IMR-90 (cell line): ENCODE results near the gene ACSM3. TPM values are rescaled to one million over a fixed set of nuclear protein-coding genes. Genes with fewer than 3 reads are reported as not detected.

Source experiments
- ATAC-seq: fragments of 200-7000 bp; cut with Tn5 transposase; 2 replicates; pipeline ENCODE4 v1.9.1; 2020; ENCODE audit warnings: low read depth, mild to moderate bottlenecking, moderate library complexity
- BruUV-seq: library from RNA; stranded (reverse); fragments of 400-500 nt; replicated peaks from 2 replicates; lab custom pipeline; 2021; lab: Mats Ljungman, UMichigan
- CTCF ChIA-PET: fragments of 300-600 bp; formaldehyde crosslinking; extraction: SDS; loops from one replicate; lab custom pipeline; 2021; ENCODE audit warnings: antibody characterized with exemption; lab: Yijun Ruan, JAX
- POLR2A ChIA-PET: fragments of 300-600 bp; sonication (Branson Sonifier 250); formaldehyde crosslinking; loops from one replicate; lab custom pipeline; 2022; ENCODE audit warnings: antibody characterized with exemption; ENCODE audit not compliant: unreplicated experiment; lab: Charles Lee
- DNase-seq: peaks from one replicate; pipeline ENCODE4 v3.0.0; 2013
- H2AFZ ChIP-seq: replicated peaks from 2 replicates; pipeline ENCODE3; 2013; ENCODE audit warnings: low read length, mild to moderate bottlenecking; ENCODE audit not compliant: poor library complexity
- H2AK5ac ChIP-seq: 2 replicates; pipeline ENCODE4 v1.6.1; 2013; ENCODE audit warnings: low read depth, low read length, inconsistent platforms
- H2AK9ac ChIP-seq: replicated peaks from 2 replicates; pipeline ENCODE3; 2013; ENCODE audit warnings: mild to moderate bottlenecking, low read depth, low read length, moderate library complexity; ENCODE audit not compliant: poor library complexity
- H2BK120ac ChIP-seq: 2 replicates; pipeline ENCODE4 v1.6.1; 2013; ENCODE audit warnings: low read depth, low read length, inconsistent platforms
- H2BK15ac ChIP-seq: 3 replicates; pipeline ENCODE4 v1.6.1; 2013; ENCODE audit warnings: low read depth, low read length, inconsistent platforms
- H2BK20ac ChIP-seq: 2 replicates; pipeline ENCODE4 v1.6.1; 2013; ENCODE audit warnings: low read depth, mild to moderate bottlenecking, inconsistent platforms, low read length, moderate library complexity
- H2BK5ac ChIP-seq: 2 replicates; pipeline ENCODE4 v1.6.1; 2013; ENCODE audit warnings: mild to moderate bottlenecking, low read depth, low read length, inconsistent platforms; ENCODE audit not compliant: poor library complexity, severe bottlenecking
- H3K14ac ChIP-seq: replicated peaks from 2 replicates; pipeline ENCODE4 v1.6.1; 2013; ENCODE audit warnings: low read depth, low read length, inconsistent platforms
- H3K18ac ChIP-seq: 2 replicates; pipeline ENCODE4 v1.6.1; 2013; ENCODE audit warnings: low read depth, low read length, control low read depth
- H3K23ac ChIP-seq: 2 replicates; pipeline ENCODE4 v1.6.1; 2013; ENCODE audit warnings: low read depth, low read length, inconsistent platforms
- H3K27ac ChIP-seq: 2 replicates; pipeline ENCODE4 v1.5.1; 2013; ENCODE audit warnings: mild to moderate bottlenecking, control low read depth, low read length; ENCODE audit not compliant: insufficient read depth
- H3K27me3 ChIP-seq: 2 replicates; pipeline ENCODE4 v1.6.1; 2013; ENCODE audit warnings: low read length; ENCODE audit not compliant: control insufficient read depth, insufficient read depth
- H3K36me3 ChIP-seq: 2 replicates; pipeline ENCODE4 v1.6.1; 2013; ENCODE audit warnings: low read length, mixed read lengths; ENCODE audit not compliant: control insufficient read depth, insufficient read depth
- H3K4ac ChIP-seq: 2 replicates; pipeline ENCODE4 v1.6.1; 2013; ENCODE audit warnings: low read depth, low read length, inconsistent platforms
- H3K4me1 ChIP-seq: 2 replicates; pipeline ENCODE4 v1.6.1; 2013; ENCODE audit warnings: low read length, mixed read lengths; ENCODE audit not compliant: control insufficient read depth, insufficient read depth
- H3K4me2 ChIP-seq: 2 replicates; pipeline ENCODE4 v1.6.1; 2013; ENCODE audit warnings: low read depth, mild to moderate bottlenecking, control low read depth, low read length, moderate library complexity
- H3K4me3 ChIP-seq: 2 replicates; pipeline ENCODE4 v1.5.1; 2013; ENCODE audit warnings: low read depth, mild to moderate bottlenecking, control low read depth, low read length, moderate library complexity; ENCODE audit not compliant: insufficient read depth
- H3K56ac ChIP-seq: 2 replicates; pipeline ENCODE4 v1.6.1; 2013; ENCODE audit warnings: low read length, inconsistent platforms; ENCODE audit not compliant: insufficient read depth; ENCODE audit errors: extremely low read depth
- H3K79me1 ChIP-seq, 2 experiments: 2 replicates each; pipeline ENCODE4 v1.6.1; 2013; ENCODE audit warnings: low read length in 2 of 2, inconsistent platforms in 1 of 2, low read depth in 1 of 2
- H3K9ac ChIP-seq: 2 replicates; pipeline ENCODE4 v1.6.1; 2013; ENCODE audit warnings: low read depth, low read length, control low read depth
- H3K9me1 ChIP-seq: 2 replicates; pipeline ENCODE4 v1.6.1; 2013; ENCODE audit warnings: low read length, inconsistent platforms; ENCODE audit not compliant: insufficient read depth
- H3K9me3 ChIP-seq: 2 replicates; pipeline ENCODE4 v1.6.1; 2013; ENCODE audit warnings: low read length; ENCODE audit not compliant: control insufficient read depth, insufficient read depth
- H4K20me1 ChIP-seq: 2 replicates; pipeline ENCODE4 v1.6.1; 2013; ENCODE audit warnings: low read length, inconsistent platforms; ENCODE audit not compliant: insufficient read depth
- H4K5ac ChIP-seq: 2 replicates; pipeline ENCODE4 v1.6.1; 2013; ENCODE audit warnings: mild to moderate bottlenecking, low read depth, low read length, control low read depth
- H4K8ac ChIP-seq, 2 experiments: 2 replicates each; pipeline ENCODE4 v1.6.1; 2013; ENCODE audit warnings: low read depth in 2 of 2, low read length in 2 of 2, control low read depth in 1 of 2, inconsistent platforms in 1 of 2
- H4K91ac ChIP-seq: 2 replicates; pipeline ENCODE4 v1.6.1; 2013; ENCODE audit warnings: low read depth, low read length, inconsistent platforms; ENCODE audit not compliant: insufficient read depth
- BHLHE40 ChIP-seq: fragments of 150-350 bp; IDR thresholded peaks from 2 replicates; pipeline ENCODE4 v1.6.1; 2016; ENCODE audit warnings: mild to moderate bottlenecking, low read depth, low read length
- CEBPB ChIP-seq: IDR thresholded peaks from 2 replicates; pipeline ENCODE4 v1.6.1; 2012; ENCODE audit warnings: low read depth, low read length, improper control_type of control experiment
- CHD1 ChIP-seq: IDR thresholded peaks from 2 replicates; pipeline ENCODE4 v1.6.1; 2012; ENCODE audit warnings: low read depth, low read length, improper control_type of control experiment
- FOS ChIP-seq: fragments of 150-350 bp; IDR thresholded peaks from 2 replicates; pipeline ENCODE4 v1.6.1; 2016; ENCODE audit warnings: low read depth, low read length
- MAFK ChIP-seq: IDR thresholded peaks from 2 replicates; pipeline ENCODE4 v1.6.1; 2012; ENCODE audit warnings: low read depth, low read length, improper control_type of control experiment
- MAZ ChIP-seq: IDR thresholded peaks from 2 replicates; pipeline ENCODE4 v1.6.1; 2012; ENCODE audit warnings: low read depth, mild to moderate bottlenecking, low read length, improper control_type of control experiment, moderate library complexity, borderline replicate concordance
- NFE2L2 ChIP-seq: fragments of 150-350 bp; IDR thresholded peaks from 2 replicates; pipeline ENCODE4 v1.6.1; 2016; ENCODE audit warnings: low read depth, mild to moderate bottlenecking, low read length
- POLR2A ChIP-seq: IDR thresholded peaks from 2 replicates; pipeline ENCODE4 v1.6.1; 2012; ENCODE audit warnings: mild to moderate bottlenecking, low read depth, low read length
- RAD21 ChIP-seq: IDR thresholded peaks from 2 replicates; pipeline ENCODE4 v1.6.1; 2012; ENCODE audit warnings: low read length, improper control_type of control experiment
- RCOR1 ChIP-seq: IDR thresholded peaks from 2 replicates; pipeline ENCODE4 v1.6.1; 2012; ENCODE audit warnings: mild to moderate bottlenecking, low read length, improper control_type of control experiment; ENCODE audit not compliant: insufficient replicate concordance
- RFX5 ChIP-seq: IDR thresholded peaks from 2 replicates; pipeline ENCODE4 v1.8.0; 2012; ENCODE audit warnings: low read depth, mild to moderate bottlenecking, low read length, moderate library complexity
- dilution Hi-C: fragments of 300-500 bp; cut with HindIII; formaldehyde crosslinking; loops from one replicate; pipeline ENCODE4 v1.14.3; 2018; ENCODE audit warnings: low sequenced_read_pairs; ENCODE audit not compliant: unreplicated experiment
- in situ Hi-C: fragments of 300-500 bp; cut with MboI; formaldehyde crosslinking; loops from 3 replicates; pipeline ENCODE4 v1.14.3; 2019; ENCODE audit warnings: low sequenced_read_pairs, inconsistent platforms, mixed read lengths
- intact Hi-C: fragments of 100-400 bp; cut with micrococcal nuclease; formaldehyde crosslinking; loops from 2 replicates; pipeline ENCODE4 v1.10.0; 2022
- polyA plus RNA-seq, 3 experiments: library from polyadenylated mRNA; depleted of rRNA; stranded (reverse); fragments of >200 nt; gene quantifications; 2 replicates each; pipeline ENCODE4 v1.2.3, GENCODE V29; 2012; ENCODE audit warnings: low replicate concordance in 1 of 3
- total RNA-seq: library from RNA; depleted of rRNA; stranded (reverse); fragments of >200 nt; gene quantifications from 2 replicates; pipeline ENCODE4 v1.2.3, GENCODE V29; 2012
- TF ChIP-seq, protein P1 (sequence below): conservative IDR thresholded peaks from 2 replicates; pipeline ENCODE4 v1.5.1; 2012; ENCODE audit warnings: mild to moderate bottlenecking, low read depth, low read length, improper control_type of control experiment
- TF ChIP-seq, protein P2 (sequence below): fragments of 150-350 bp; IDR thresholded peaks from 2 replicates; pipeline ENCODE4 v1.6.1; 2017; ENCODE audit warnings: mild to moderate bottlenecking, antibody characterized with exemption, low read length, low read depth

The ACSM3 gene
- total and polyA plus RNA-seq, 2 of the 4 experiments (the other 2 are of a cell fraction): 0.50 to 0.54 TPM

DNA sequence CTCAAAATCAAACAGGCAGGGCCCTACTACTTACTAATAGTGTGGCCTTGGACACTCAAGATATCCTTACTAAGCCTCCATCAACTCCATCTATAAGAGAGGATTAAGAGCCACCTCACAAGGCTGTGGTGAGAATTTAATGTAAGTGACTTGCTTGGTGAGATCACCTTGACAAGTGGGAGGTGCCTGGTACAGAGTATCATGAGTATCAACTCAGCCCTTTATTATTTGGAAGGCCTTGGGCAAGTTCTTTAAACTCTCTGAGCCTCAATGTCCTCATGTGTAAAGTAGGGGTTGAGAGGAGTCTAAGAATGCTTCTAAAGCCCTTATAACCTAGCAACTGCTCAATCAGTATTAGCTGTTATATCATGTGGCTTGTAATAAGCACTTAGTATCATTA lies 37.2 kb upstream of the ACSM3 start:
- no peak overlapping the region for H2BK120ac ChIP-seq
- BruUV-seq: no TSS peak
- no peak overlapping the region for H3K9ac ChIP-seq
- H3K4me2 ChIP-seq: no peak overlapping the region
- ATAC-seq (no peak), DNase-seq (no peak)
- no peak overlapping the region for H3K27ac ChIP-seq
- POLR2A ChIA-PET: no interaction called here
- H4K91ac ChIP-seq: no peak overlapping the region
- TF ChIP-seq RAD21: no peak
- TF ChIP-seq RCOR1: no peak
- TF ChIP-seq MAZ: no peak
- TF ChIP-seq, protein P1, sequence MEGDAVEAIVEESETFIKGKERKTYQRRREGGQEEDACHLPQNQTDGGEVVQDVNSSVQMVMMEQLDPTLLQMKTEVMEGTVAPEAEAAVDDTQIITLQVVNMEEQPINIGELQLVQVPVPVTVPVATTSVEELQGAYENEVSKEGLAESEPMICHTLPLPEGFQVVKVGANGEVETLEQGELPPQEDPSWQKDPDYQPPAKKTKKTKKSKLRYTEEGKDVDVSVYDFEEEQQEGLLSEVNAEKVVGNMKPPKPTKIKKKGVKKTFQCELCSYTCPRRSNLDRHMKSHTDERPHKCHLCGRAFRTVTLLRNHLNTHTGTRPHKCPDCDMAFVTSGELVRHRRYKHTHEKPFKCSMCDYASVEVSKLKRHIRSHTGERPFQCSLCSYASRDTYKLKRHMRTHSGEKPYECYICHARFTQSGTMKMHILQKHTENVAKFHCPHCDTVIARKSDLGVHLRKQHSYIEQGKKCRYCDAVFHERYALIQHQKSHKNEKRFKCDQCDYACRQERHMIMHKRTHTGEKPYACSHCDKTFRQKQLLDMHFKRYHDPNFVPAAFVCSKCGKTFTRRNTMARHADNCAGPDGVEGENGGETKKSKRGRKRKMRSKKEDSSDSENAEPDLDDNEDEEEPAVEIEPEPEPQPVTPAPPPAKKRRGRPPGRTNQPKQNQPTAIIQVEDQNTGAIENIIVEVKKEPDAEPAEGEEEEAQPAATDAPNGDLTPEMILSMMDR: no peak
- TF ChIP-seq POLR2A: no peak
- TF ChIP-seq NFE2L2: no peak
- TF ChIP-seq CHD1: no peak
- no peak for TF ChIP-seq CEBPB
- TF ChIP-seq BHLHE40: no peak
- TF ChIP-seq, protein P2, sequence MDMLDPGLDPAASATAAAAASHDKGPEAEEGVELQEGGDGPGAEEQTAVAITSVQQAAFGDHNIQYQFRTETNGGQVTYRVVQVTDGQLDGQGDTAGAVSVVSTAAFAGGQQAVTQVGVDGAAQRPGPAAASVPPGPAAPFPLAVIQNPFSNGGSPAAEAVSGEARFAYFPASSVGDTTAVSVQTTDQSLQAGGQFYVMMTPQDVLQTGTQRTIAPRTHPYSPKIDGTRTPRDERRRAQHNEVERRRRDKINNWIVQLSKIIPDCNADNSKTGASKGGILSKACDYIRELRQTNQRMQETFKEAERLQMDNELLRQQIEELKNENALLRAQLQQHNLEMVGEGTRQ: no peak
- TF ChIP-seq RFX5: no peak
- TF ChIP-seq MAFK: no peak
- no peak for TF ChIP-seq FOS
- in situ Hi-C loops (no loop called here), intact Hi-C loops (no loop called here), dilution Hi-C loops (no loop called here)
- H3K18ac ChIP-seq: no peak overlapping the region
- CTCF ChIA-PET: no interaction called here
- no peaks in the 10 kb centered on the region for H3K27me3 ChIP-seq
- no peaks in the 10 kb centered on the region for H3K9me3 ChIP-seq
- no peaks in the 10 kb centered on the region for H4K20me1 ChIP-seq
- no peak overlapping the region for H2AFZ ChIP-seq
- H4K5ac ChIP-seq: no peak overlapping the region
- no peak overlapping the region for H2BK15ac ChIP-seq
- no peaks in the 10 kb centered on the region for H3K36me3 ChIP-seq
- H3K23ac ChIP-seq: no peak overlapping the region
- H3K4me3 ChIP-seq: no peak overlapping the region
- no peak overlapping the region for H3K56ac ChIP-seq
- H3K9me1 ChIP-seq: no peaks in the 10 kb centered on the region
- H4K8ac ChIP-seq: no peak overlapping the region
- no peak overlapping the region for H3K14ac ChIP-seq
- H3K79me1 ChIP-seq: no peaks in the 10 kb centered on the region
- H3K4ac ChIP-seq: no peak overlapping the region
- H2AK9ac ChIP-seq: no peak overlapping the region
- H2BK20ac ChIP-seq: no peak overlapping the region
- H2AK5ac ChIP-seq: no peak overlapping the region
- no peaks in the 10 kb centered on the region for H3K4me1 ChIP-seq
- no peak overlapping the region for H2BK5ac ChIP-seq
